Loucy (cell line): ENCODE results near the gene WDR64.

Experiments
- EZH2phosphoT487 ChIP-seq: fragments of 200-600 bp; IDR thresholded peaks from 2 replicates; pipeline ENCODE4 v1.6.1; 2018; ENCODE audit warnings: antibody characterized with exemption, mild to moderate bottlenecking, moderate library complexity, borderline replicate concordance
- TF ChIP-seq, protein P1 (sequence below): fragments of 200-600 bp; sonication (generic); conservative IDR thresholded peaks from 2 replicates; pipeline ENCODE4 v1.5.1; 2014; ENCODE audit warnings: mild to moderate bottlenecking, antibody characterized with exemption, low read length

GRCh38 chr1:241738284-241739078 lies 86.4 kb downstream of the WDR64 start:
- TF ChIP-seq, protein P1, sequence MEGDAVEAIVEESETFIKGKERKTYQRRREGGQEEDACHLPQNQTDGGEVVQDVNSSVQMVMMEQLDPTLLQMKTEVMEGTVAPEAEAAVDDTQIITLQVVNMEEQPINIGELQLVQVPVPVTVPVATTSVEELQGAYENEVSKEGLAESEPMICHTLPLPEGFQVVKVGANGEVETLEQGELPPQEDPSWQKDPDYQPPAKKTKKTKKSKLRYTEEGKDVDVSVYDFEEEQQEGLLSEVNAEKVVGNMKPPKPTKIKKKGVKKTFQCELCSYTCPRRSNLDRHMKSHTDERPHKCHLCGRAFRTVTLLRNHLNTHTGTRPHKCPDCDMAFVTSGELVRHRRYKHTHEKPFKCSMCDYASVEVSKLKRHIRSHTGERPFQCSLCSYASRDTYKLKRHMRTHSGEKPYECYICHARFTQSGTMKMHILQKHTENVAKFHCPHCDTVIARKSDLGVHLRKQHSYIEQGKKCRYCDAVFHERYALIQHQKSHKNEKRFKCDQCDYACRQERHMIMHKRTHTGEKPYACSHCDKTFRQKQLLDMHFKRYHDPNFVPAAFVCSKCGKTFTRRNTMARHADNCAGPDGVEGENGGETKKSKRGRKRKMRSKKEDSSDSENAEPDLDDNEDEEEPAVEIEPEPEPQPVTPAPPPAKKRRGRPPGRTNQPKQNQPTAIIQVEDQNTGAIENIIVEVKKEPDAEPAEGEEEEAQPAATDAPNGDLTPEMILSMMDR = no peak
- no peak for TF ChIP-seq EZH2phosphoT487
